H9 (cell line): ENCODE measurements around the gene MAST2. TPM values are rescaled to one million over a fixed set of nuclear protein-coding genes. Genes with fewer than 3 reads are reported as not detected.

Source experiments
- DNase-seq: peaks from one replicate; pipeline ENCODE4 v3.0.0-alpha.2; 2017
- H2AFZ ChIP-seq: one replicate; pipeline ENCODE4 v1.6.1; 2013; ENCODE audit warnings: mild to moderate bottlenecking, low read length, control low read depth, moderate library complexity
- H2AK5ac ChIP-seq: 2 replicates; pipeline ENCODE4 v1.6.1; 2013; ENCODE audit warnings: low read length, control low read depth, mixed read lengths; ENCODE audit not compliant: insufficient read length
- H2BK120ac ChIP-seq: one replicate; pipeline ENCODE4 v1.6.1; 2013; ENCODE audit warnings: low read depth, mild to moderate bottlenecking, low read length, control low read depth, inconsistent platforms; ENCODE audit not compliant: poor library complexity, severe bottlenecking
- H2BK12ac ChIP-seq: 2 replicates; pipeline ENCODE4 v1.6.1; 2013; ENCODE audit warnings: low read length, control low read depth, mixed read lengths, low read depth; ENCODE audit not compliant: insufficient read length
- H2BK15ac ChIP-seq: 2 replicates; pipeline ENCODE4 v1.6.1; 2013; ENCODE audit warnings: low read depth, low read length, control low read depth
- H2BK20ac ChIP-seq: one replicate; pipeline ENCODE4 v1.6.1; 2013; ENCODE audit warnings: low read depth, mild to moderate bottlenecking, low read length, control low read depth, inconsistent platforms; ENCODE audit not compliant: poor library complexity, severe bottlenecking
- H2BK5ac ChIP-seq: 2 replicates; pipeline ENCODE4 v1.6.1; 2013; ENCODE audit warnings: low read length, control low read depth, mixed read lengths; ENCODE audit not compliant: insufficient read length
- H3K14ac ChIP-seq: 2 replicates; pipeline ENCODE4 v1.6.1; 2013; ENCODE audit warnings: low read length, control low read depth; ENCODE audit not compliant: insufficient read depth
- H3K18ac ChIP-seq: 2 replicates; pipeline ENCODE4 v1.6.1; 2013; ENCODE audit warnings: low read depth, mild to moderate bottlenecking, mixed read lengths, low read length, control low read depth; ENCODE audit not compliant: insufficient read length
- H3K23ac ChIP-seq: 2 replicates; pipeline ENCODE4 v1.6.1; 2013; ENCODE audit warnings: low read length, control low read depth, mixed read lengths, low read depth; ENCODE audit not compliant: insufficient read length
- H3K23me2 ChIP-seq: 2 replicates; pipeline ENCODE4 v1.6.1; 2013; ENCODE audit warnings: low read depth, mild to moderate bottlenecking, mixed read lengths, low read length, control low read depth; ENCODE audit not compliant: insufficient read length, poor library complexity, severe bottlenecking
- H3K27ac ChIP-seq: 2 replicates; pipeline ENCODE4 v1.5.1; 2013; ENCODE audit warnings: low read length, control low read depth, mixed read lengths, low read depth; ENCODE audit not compliant: insufficient read length
- H3K27me3 ChIP-seq: 2 replicates; pipeline ENCODE4 v1.6.1; 2013; ENCODE audit warnings: low read length, control low read depth, inconsistent platforms; ENCODE audit not compliant: insufficient read depth
- H3K4ac ChIP-seq: 2 replicates; pipeline ENCODE4 v1.6.1; 2013; ENCODE audit warnings: low read depth, mild to moderate bottlenecking, control low read depth, inconsistent platforms, low read length, moderate library complexity
- H3K4me1 ChIP-seq: 2 replicates; pipeline ENCODE4 v1.6.1; 2013; ENCODE audit warnings: low read length, control low read depth, inconsistent platforms; ENCODE audit not compliant: insufficient read depth
- H3K4me2 ChIP-seq: 2 replicates; pipeline ENCODE4 v1.6.1; 2013; ENCODE audit warnings: low read length, control low read depth, mixed read lengths; ENCODE audit not compliant: insufficient read length, insufficient read depth
- H3K56ac ChIP-seq: 2 replicates; pipeline ENCODE4 v1.6.1; 2013; ENCODE audit warnings: low read depth, mild to moderate bottlenecking, mixed read lengths, low read length, control low read depth; ENCODE audit not compliant: insufficient read length
- H3K79me1 ChIP-seq: 2 replicates; pipeline ENCODE4 v1.6.1; 2013; ENCODE audit warnings: low read depth, mild to moderate bottlenecking, moderate library complexity, low read length, control low read depth, inconsistent platforms; ENCODE audit not compliant: insufficient read depth, poor library complexity, severe bottlenecking
- H3K79me2 ChIP-seq: 2 replicates; pipeline ENCODE4 v1.6.1; 2013; ENCODE audit warnings: low read length, control low read depth, inconsistent platforms; ENCODE audit not compliant: insufficient read depth
- H3K9ac ChIP-seq: 2 replicates; pipeline ENCODE4 v1.6.1; 2013; ENCODE audit warnings: low read length, control low read depth, mixed read lengths; ENCODE audit not compliant: insufficient read length; ENCODE audit errors: extremely low read depth
- H3K9me3 ChIP-seq: one replicate; pipeline ENCODE4 v1.6.1; 2013; ENCODE audit warnings: low read depth, low read length, inconsistent platforms; ENCODE audit not compliant: control insufficient read depth
- H3T11ph ChIP-seq: one replicate; pipeline ENCODE4 v1.6.1; 2013; ENCODE audit warnings: mild to moderate bottlenecking, low read length, control low read depth, inconsistent platforms
- H4K20me1 ChIP-seq: one replicate; pipeline ENCODE4 v1.6.1; 2013; ENCODE audit not compliant: control insufficient read depth, insufficient read length, insufficient read depth
- H4K5ac ChIP-seq: 2 replicates; pipeline ENCODE4 v1.6.1; 2013; ENCODE audit warnings: low read depth, mild to moderate bottlenecking, mixed read lengths, low read length, control low read depth; ENCODE audit not compliant: insufficient read length
- H4K8ac ChIP-seq: replicated peaks from 2 replicates; pipeline ENCODE4 v1.6.1; 2013; ENCODE audit warnings: low read length, control low read depth, mixed read lengths, low read depth; ENCODE audit not compliant: insufficient read length
- H4K91ac ChIP-seq: 2 replicates; pipeline ENCODE4 v1.6.1; 2013; ENCODE audit warnings: low read depth, mild to moderate bottlenecking, moderate library complexity, mixed read lengths, low read length, control low read depth; ENCODE audit not compliant: insufficient read length
- H3K27ac Mint-ChIP-seq, 3 experiments: 2 replicates in 2 of 3; 3 replicates in 1 of 3; pipeline ENCODE4 v1.8.0; 2020 to 2021; ENCODE audit warnings: mixed read lengths in 3 of 3, mild to moderate bottlenecking in 1 of 3, moderate library complexity in 1 of 3
- H3K27me3 Mint-ChIP-seq: 2 replicates; pipeline ENCODE4 v1.8.0; 2021; ENCODE audit warnings: low read depth, mild to moderate bottlenecking, moderate library complexity, mixed read lengths
- H3K36me3 Mint-ChIP-seq, 3 experiments: 2 replicates in 2 of 3; 3 replicates in 1 of 3; pipeline ENCODE4 v1.8.0; 2020 to 2021; ENCODE audit warnings: low read depth in 3 of 3, mixed read lengths in 3 of 3; ENCODE audit not compliant: insufficient read depth in 1 of 3
- H3K4me1 Mint-ChIP-seq, 2 experiments: 2 replicates each; pipeline ENCODE4 v1.8.0; 2020; ENCODE audit warnings: mixed read lengths in 2 of 2
- H3K4me3 Mint-ChIP-seq, 2 experiments: 2 replicates in 1 of 2; 3 replicates in 1 of 2; pipeline ENCODE4 v1.8.0; 2020 to 2021; ENCODE audit warnings: mild to moderate bottlenecking in 2 of 2, mixed read lengths in 2 of 2, moderate library complexity in 1 of 2
- H3K9me3 Mint-ChIP-seq, 2 experiments: 2 replicates in 1 of 2; 3 replicates in 1 of 2; pipeline ENCODE4 v1.8.0; 2020; ENCODE audit warnings: mild to moderate bottlenecking in 2 of 2, mixed read lengths in 2 of 2, moderate library complexity in 1 of 2
- WGBS: extraction: QIAGEN DNeasy Blood & Tissue Kit; methylation state at CpG from one replicate; pipeline ENCODE4 v1.1.7; 2013; ENCODE audit warnings: missing lambda C conversion rate, low lambda C conversion rate, mixed read lengths; ENCODE audit not compliant: insufficient read length; ENCODE audit errors: extremely low coverage; 5-methylcytosine and 5-hydroxymethylcytosine counted together
- total RNA-seq: library from RNA; stranded (reverse); gene quantifications from 2 replicates; pipeline ENCODE4 v1.2.1, GENCODE V29; 2021
- TF ChIP-seq, protein P1 (sequence below): fragments of 200-600 bp; sonication (generic); conservative IDR thresholded peaks from 3 replicates; pipeline ENCODE4 v1.8.0; 2021; ENCODE audit warnings: antibody characterized with exemption, mild to moderate bottlenecking

MAST2 gene
- total RNA-seq, 1 experiment from 2014 or later = 28.8 TPM

DNA sequence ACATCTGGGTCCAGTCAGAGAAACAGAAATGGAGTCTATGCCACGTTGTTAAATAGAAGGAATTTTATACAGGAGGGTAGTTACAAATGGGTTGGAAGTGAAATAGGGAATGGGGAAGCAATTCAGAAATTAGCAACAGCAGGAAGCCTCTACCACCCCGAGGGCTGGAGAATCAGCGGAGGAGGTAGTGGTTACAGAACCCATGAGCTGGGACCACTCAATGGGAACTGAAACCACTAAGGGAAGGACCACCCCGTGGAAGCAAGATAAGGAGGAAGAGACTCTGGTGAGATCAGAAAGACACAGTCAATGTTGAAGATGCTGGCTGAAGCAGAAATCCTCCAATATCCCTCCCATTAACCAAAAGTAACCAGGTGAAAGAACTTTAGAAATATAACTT, 15.5 kb upstream of the MAST2 start:
- no peaks in the 10 kb centered on the region for H3K27me3 ChIP-seq

More for the DNA sequence above, 15.5 kb upstream of the MAST2 start:
- H2BK15ac ChIP-seq = no peak overlapping the region
- no peaks in the 10 kb centered on the region for H3K36me3 Mint-ChIP-seq
- no peaks in the 10 kb centered on the region for H3K23me2 ChIP-seq
- no peak overlapping the region for H3K4me3 Mint-ChIP-seq
- no CpG with 5 or more reads among the region's 4 CpGs for WGBS
- no peak for DNase-seq
- no peak overlapping the region for H3T11ph ChIP-seq
- no peaks in the 10 kb centered on the region for H3K9me3 Mint-ChIP-seq
- H3K4ac ChIP-seq = no peak overlapping the region
- no peaks in the 10 kb centered on the region for H3K79me2 ChIP-seq
- no peak overlapping the region for H4K8ac ChIP-seq
- no peak overlapping the region for H3K27ac ChIP-seq
- no peak overlapping the region for H3K18ac ChIP-seq
- no peak overlapping the region for H2AFZ ChIP-seq
- peaks cover 4% of the 10 kb centered on the region; the same call in 1 of the 2 replicates for H3K27me3 Mint-ChIP-seq
- no peaks in the 10 kb centered on the region for H4K20me1 ChIP-seq
- H3K4me1 Mint-ChIP-seq = no peaks in the 10 kb centered on the region
- no peak overlapping the region for H2BK20ac ChIP-seq
- H2BK12ac ChIP-seq = no peak overlapping the region
- no peaks in the 10 kb centered on the region for H3K79me1 ChIP-seq
- H3K4me1 ChIP-seq = no peaks in the 10 kb centered on the region
- TF ChIP-seq, protein P1, sequence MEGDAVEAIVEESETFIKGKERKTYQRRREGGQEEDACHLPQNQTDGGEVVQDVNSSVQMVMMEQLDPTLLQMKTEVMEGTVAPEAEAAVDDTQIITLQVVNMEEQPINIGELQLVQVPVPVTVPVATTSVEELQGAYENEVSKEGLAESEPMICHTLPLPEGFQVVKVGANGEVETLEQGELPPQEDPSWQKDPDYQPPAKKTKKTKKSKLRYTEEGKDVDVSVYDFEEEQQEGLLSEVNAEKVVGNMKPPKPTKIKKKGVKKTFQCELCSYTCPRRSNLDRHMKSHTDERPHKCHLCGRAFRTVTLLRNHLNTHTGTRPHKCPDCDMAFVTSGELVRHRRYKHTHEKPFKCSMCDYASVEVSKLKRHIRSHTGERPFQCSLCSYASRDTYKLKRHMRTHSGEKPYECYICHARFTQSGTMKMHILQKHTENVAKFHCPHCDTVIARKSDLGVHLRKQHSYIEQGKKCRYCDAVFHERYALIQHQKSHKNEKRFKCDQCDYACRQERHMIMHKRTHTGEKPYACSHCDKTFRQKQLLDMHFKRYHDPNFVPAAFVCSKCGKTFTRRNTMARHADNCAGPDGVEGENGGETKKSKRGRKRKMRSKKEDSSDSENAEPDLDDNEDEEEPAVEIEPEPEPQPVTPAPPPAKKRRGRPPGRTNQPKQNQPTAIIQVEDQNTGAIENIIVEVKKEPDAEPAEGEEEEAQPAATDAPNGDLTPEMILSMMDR = no peak
- H4K5ac ChIP-seq = no peak overlapping the region
- H3K56ac ChIP-seq = no peak overlapping the region
- no peak overlapping the region for H3K27ac Mint-ChIP-seq
- H2BK120ac ChIP-seq = no peak overlapping the region
- no peak overlapping the region for H3K14ac ChIP-seq
- H2AK5ac ChIP-seq = no peak overlapping the region
- no peak overlapping the region for H2BK5ac ChIP-seq
- no peak overlapping the region for H3K9ac ChIP-seq
- no peak overlapping the region for H3K4me2 ChIP-seq
- no peak overlapping the region for H3K23ac ChIP-seq
- H4K91ac ChIP-seq = no peak overlapping the region
- no peaks in the 10 kb centered on the region for H3K9me3 ChIP-seq
